Stimulated activated CD4-positive, alpha-beta T cell treated with anti-CD3 and anti-CD28 coated beads, Interleukin-12 subunit alpha, Interleukin-12 subunit beta, amount 100 ng/mL, for 4 hours (primary cell): ENCODE data around the gene SHC1.
"Not testable (repeated sequence)": the region's sequence is repeated elsewhere in the genome, so short reads cannot be mapped to it uniquely, and the experiment has no call there.

Source experiments
- DNase-seq: peaks from one replicate; pipeline ENCODE4 v3.0.0-alpha.2; 2020

Gene SHC1

DNA sequence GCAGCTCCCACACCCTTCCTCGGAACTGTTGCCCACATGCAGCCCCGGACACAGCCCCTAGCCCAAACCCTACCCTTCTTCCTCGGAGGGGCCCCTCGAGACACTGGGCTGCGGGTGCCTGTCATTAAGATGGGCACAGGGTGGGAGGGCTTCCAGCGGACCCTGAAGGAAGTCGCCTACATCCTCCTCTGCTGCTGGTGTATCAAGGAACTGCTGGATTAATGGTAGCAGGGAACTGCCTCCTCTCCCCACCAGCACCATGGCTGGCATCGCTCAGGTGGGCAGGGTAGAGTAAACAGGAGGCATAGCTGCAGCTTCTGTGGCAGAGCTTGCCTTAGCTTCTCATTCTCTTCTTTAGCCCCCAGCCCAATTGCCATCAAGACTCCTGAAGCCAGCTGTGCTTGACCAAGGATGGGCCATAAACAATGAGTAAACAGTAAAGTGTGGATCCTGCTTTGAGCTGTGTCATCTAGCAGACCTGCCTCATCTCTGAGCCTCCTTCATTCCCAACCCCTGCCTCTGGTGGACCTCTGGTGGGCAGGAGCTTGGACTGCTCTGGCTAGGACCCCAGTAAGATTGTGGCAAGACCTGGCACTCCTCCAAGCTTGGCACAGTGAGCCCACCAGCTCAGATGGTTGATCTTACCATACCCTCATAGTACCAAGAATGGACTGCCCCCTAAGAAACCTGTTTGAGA is 23.2 kb upstream of the SHC1 start, which contains the start of gene LENEP:
Gene LENEP, plus strand, starts transcription at position 15 of the 697 bp plus-strand sequence. Its CDS starts 22 bp downstream, at position 37.
- DNase-seq: no peak

DNA sequence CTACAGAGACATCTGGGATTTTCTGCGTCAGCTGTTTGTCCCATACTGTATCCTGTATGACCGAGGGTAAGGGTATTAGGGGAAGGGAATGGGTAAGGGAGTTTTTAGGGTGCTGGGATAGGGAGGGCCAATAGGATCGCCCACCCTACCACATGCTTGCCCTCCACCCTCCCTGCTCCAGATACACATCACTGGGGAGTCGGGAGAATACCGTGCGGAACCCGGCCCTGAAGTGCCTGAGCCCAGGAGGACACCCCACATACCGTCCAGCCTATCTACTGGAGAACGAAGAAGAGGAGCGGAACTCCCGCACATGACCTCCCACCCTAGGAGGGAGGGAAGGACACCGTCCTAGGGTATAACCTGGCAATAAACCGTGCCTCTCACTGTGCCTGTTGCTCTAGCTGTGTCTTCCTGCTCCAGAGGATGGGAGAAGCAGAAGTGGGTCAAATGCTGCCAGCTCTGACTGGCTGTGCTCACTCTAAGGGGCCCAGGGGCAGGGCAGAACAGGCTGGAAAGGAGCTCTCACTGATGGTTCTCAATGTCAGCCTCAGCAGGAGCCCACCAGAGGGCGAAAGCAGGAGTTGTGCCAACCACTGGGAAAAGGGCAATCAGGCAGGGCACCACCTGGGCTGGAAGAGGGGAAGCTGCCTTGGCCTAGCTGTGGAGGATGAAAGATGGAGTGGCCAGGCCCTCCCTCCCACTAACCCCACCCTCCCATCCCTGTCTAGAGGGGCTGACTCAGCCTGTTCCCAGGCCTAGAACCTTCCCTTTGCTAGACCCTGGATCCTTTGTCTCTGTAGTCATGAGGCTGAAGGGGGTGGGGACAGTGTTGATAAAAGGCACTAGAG is 22.4 kb upstream of the SHC1 start:
- no peak for DNase-seq

DNA sequence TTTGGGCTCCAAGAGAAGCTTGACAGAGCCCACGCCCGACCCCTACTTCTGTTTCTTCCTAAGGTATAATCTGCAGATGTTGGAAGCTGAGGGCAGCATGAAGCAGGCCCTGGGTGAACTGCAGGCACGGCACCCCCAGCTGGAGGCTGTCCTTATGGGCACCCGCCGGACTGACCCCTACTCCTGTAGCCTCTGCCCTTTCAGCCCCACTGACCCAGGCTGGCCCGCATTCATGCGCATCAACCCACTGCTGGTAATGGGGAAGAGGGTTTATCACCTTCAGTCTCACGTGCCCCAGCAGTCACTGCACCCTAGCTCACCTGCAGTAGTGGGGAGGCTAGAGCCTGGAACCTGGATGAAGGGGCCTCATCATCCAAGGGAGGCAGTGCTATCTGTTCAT is 19.7 kb upstream of the SHC1 start:
- no peak for DNase-seq

DNA sequence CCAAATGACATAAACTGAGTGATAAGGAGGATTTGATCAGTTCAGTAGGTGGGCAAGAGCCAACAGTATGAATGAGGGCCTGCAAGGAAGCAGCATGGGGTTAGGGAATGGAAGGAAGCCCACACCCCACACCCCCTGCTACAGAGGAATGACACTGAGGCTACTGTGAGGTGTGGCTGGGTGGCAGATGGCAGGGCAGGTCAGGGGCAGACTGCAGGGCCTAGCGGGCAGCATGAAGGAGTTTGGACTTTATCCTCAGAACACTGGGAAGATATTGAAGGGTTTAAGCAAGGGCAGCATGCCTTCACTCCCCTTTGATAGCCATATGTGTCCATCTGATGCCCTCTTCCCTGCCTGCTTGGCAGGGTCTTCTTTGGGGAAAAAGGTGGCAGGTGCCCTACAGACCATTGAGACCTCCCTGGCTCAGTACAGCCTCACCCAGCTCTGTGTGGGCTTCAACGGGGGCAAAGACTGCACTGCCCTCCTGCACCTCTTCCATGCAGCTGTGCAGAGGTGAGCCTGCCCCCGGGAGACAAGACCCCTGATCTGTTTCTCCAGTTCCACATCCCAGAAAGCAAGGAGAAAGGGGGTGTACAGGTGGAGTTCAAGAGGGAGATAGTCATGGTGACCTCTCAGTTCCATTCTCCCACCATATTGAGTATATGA is 18.8 kb upstream of the SHC1 start:
- no peak for DNase-seq

DNA sequence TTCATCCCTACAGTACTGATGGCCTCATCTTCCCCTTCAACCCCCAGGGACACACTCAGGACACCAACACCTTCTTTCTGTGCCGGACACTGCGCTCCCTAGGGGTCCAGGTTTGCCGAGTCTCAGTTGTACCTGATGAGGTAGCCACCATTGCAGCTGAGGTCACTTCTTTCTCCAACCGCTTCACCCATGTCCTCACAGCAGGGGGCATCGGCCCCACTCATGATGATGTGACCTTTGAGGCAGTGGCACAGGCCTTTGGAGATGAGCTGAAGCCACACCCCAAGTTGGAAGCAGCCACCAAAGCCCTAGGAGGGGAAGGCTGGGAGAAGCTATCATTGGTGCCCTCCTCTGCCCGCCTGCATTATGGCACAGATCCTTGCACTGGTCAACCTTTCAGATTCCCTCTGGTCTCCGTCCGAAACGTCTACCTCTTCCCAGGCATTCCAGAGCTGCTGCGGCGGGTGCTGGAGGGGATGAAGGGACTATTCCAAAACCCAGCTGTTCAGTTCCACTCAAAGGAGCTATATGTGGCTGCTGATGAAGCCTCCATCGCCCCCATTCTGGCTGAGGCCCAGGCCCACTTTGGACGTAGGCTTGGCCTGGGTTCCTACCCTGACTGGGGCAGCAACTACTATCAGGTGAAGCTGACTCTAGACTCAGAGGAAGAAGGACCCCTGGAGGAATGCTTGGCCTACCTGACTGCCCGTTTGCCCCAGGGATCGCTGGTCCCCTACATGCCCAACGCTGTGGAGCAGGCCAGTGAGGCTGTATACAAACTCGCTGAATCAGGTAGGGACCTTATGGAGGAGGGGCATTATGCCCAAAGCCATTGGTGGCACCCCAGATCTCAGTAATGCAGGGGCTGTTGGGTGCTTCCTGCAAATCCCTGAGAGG is 17.8 kb upstream of the SHC1 start:
- DNase-seq: no peak

- DNase-seq: no peak
Measured at GRCh38 chr1:154987326-154987725, 16.8 kb upstream of the SHC1 start.

DNA sequence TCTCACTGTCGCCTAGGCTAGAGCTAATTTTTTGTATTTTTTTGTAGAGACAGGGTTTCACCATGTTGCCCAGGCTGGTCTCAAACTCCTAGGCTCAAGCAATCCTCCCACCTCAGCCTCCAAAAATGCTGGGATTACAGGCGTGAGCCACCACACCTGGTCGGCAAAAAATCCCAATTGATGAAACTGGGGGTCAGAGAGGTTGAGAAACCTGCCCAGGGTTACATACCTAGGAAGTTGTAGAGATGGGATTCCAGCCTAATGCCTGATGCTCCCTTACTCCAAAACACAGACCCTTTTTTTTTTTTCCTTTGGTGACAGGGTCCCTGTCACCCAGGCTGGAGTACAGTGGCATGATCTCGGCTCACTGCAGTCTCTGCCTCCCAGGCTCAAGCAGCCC is 16.2 kb upstream of the SHC1 start:
- not testable (repeated sequence) for DNase-seq

GRCh38 chr1:154983776-154984466 is 13.4 kb upstream of the SHC1 start:
- peak; percentile 11 for DNase-seq

- DNase-seq: peak; percentile 90
Measured at GRCh38 chr1:154982897-154983648, 12.5 kb upstream of the SHC1 start, which contains the start of gene FLAD1. FLAD1 (plus strand) TSS chr1:154983344; CDS start chr1:154983695, 351 bp downstream.

- no peak for DNase-seq
Measured at GRCh38 chr1:154982341-154982740, 11.8 kb upstream of the SHC1 start.

- no peak for DNase-seq
Measured at GRCh38 chr1:154978360-154978759, 7.8 kb upstream of the SHC1 start.

GRCh38 chr1:154977762-154978161 is 7.2 kb upstream of the SHC1 start:
- DNase-seq: not testable (repeated sequence)

- DNase-seq: peak; percentile 55
Measured at GRCh38 chr1:154975409-154976059, 5.0 kb upstream of the SHC1 start.

DNA sequence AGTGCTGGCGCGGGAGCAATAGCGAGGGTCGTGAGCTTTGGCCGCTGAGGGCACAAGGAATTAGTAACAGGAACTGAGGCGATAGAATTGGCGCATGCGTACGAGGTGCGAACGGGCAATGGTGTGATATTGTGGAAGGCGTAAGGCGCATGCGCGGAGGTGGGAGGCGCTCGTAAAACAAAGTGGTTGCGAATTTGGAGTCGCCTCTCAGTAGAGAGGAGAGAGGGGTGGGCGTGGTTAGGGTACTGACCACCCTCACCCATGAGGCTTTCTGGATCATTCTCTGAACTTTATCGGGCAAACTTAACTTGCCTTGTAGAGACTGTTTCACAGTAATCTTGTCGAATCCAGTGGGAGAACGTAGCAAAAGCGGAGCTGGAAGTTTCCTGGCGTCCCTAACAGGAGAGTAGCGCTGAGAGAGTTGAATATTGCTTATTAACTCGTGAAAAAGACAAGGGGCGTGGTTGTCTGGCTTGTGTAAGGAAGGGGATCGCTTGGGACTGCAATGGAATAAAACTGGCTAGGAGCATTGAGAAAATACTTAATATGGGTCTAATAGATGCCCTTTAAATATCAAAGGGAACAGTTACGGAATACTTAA is 4.4 kb upstream of the SHC1 start:
- DNase-seq: peak; percentile 90

- DNase-seq: peak; percentile 89
Measured at GRCh38 chr1:154974102-154974807, 3.7 kb upstream of the SHC1 start, which contains the start of gene CKS1B. CKS1B (plus strand) TSS chr1:154974681; CDS start chr1:154974746, 65 bp downstream.

GRCh38 chr1:154973344-154974101 is 3.0 kb upstream of the SHC1 start:
- DNase-seq: peak; percentile 90

DNA sequence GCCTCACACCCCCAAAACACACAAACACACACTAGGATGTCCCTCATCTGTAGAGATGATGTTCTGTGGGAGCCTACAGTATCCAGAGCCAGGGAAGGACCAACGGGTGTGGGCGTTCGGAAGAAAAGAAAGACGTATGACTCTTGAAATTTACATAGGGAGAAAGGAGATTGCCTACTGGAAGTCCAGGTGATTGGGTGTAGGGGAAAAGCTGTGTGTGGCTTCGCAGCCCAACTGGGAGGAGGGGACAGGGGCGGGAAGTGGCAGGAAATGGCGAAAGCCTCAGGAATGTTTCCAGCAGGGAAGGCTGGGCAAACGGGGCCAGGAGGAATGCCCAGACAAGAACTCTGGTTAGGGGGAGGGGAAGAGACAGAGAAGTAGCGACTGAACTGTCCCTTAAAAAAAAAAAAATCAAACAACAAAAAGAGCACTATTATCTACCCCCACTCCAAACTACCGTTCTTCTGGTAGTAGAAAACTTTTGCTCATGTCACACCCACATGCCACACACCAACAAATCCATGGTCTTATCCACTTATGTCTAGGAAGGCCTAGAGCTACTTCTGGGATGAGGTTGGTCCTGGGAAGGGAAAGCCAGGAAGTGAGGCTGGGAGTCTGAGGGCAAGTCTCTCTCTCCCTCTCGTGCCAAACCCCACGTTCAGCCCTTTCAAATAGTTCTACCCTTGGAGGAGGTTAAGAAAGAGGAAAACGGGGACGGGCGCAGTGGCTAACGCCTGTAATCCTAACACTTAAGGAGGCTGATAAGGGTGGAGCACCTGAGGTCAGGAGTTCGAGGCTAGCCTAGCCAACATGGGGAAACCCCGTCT is 2.2 kb upstream of the SHC1 start:
- DNase-seq: no peak

- DNase-seq: no peak
Measured at GRCh38 chr1:154972213-154972516, 1.6 kb upstream of the SHC1 start.
